ENCODE results near the gene UBE4B. TPM values are rescaled to one million over a fixed set of nuclear protein-coding genes. Genes with fewer than 3 reads are reported as not detected.

UBE4B gene
- total RNA-seq, 1 donor from 2014 or later = 47.1 TPM

- no peaks in the 10 kb centered on the region for H3K36me3 ChIP-seq (ENCODE audit: control insufficient read depth, insufficient read depth, low read length)
- H3K4me3 ChIP-seq (ENCODE audit: low read depth, low read length) = no peak overlapping the region
- no peaks in the 10 kb centered on the region for H3K27me3 ChIP-seq (ENCODE audit: control insufficient read depth, insufficient read depth, low read length)
- no peak for DNase-seq (ENCODE audit: low read depth)
- TF ChIP-seq, protein P1, sequence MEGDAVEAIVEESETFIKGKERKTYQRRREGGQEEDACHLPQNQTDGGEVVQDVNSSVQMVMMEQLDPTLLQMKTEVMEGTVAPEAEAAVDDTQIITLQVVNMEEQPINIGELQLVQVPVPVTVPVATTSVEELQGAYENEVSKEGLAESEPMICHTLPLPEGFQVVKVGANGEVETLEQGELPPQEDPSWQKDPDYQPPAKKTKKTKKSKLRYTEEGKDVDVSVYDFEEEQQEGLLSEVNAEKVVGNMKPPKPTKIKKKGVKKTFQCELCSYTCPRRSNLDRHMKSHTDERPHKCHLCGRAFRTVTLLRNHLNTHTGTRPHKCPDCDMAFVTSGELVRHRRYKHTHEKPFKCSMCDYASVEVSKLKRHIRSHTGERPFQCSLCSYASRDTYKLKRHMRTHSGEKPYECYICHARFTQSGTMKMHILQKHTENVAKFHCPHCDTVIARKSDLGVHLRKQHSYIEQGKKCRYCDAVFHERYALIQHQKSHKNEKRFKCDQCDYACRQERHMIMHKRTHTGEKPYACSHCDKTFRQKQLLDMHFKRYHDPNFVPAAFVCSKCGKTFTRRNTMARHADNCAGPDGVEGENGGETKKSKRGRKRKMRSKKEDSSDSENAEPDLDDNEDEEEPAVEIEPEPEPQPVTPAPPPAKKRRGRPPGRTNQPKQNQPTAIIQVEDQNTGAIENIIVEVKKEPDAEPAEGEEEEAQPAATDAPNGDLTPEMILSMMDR (IDR thresholded peaks at IDR 0.05; ENCODE audit: insufficient read depth, low read length, poor library complexity, severe bottlenecking) = no peak
These were observed 108.2 kb downstream of the UBE4B start for GRCh38 chr1:10140981-10141380.

- H3K36me3 ChIP-seq (ENCODE audit: control insufficient read depth, insufficient read depth, low read length) = peaks cover 1% of the 10 kb centered on the region
- TF ChIP-seq, protein P1 (IDR thresholded peaks at IDR 0.05; ENCODE audit: insufficient read depth, low read length, poor library complexity, severe bottlenecking) = no peak
These were observed 111.3 kb downstream of the UBE4B start for GRCh38 chr1:10143961-10144485.

DNA sequence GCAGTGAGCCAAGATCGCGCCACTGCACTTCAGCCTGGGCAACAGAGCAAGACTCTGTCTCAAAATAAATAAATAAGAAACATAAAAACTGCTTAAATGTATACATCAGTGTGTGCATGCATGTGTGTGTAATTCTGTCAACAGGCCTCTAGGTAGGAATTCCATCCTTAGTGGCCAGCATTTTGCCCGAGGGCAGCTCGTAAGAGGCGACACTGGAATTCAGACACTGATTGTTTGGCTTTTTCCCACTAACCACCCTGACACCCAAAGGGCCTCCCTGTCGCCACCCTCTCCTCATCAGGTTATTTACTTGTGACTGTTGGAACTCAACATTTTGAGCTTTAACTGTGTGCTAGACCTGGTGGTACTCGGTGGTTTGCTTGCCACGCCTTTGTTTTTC lies 113.6 kb downstream of the UBE4B start:
- DNase-seq (ENCODE audit: low read depth) = no peak
- Histone ChIP-seq H3K4me3 (ENCODE audit: low read depth, low read length) (no peak overlapping the region), H3K27me3 (ENCODE audit: control insufficient read depth, insufficient read depth, low read length) (no peaks in the 10 kb centered on the region), H3K36me3 (ENCODE audit: control insufficient read depth, insufficient read depth, low read length) (peaks cover 1% of the 10 kb centered on the region)
- TF ChIP-seq, protein P1 (IDR thresholded peaks at IDR 0.05; ENCODE audit: insufficient read depth, low read length, poor library complexity, severe bottlenecking) = no peak

More at GRCh38 chr1:10143961-10144485, 111.3 kb downstream of the UBE4B start:
- Histone ChIP-seq H3K27me3 (ENCODE audit: control insufficient read depth, insufficient read depth, low read length) (no peaks in the 10 kb centered on the region), H3K4me3 (ENCODE audit: low read depth, low read length) (no peak overlapping the region)
- DNase-seq (ENCODE audit: low read depth) = no peak

- TF ChIP-seq, protein P1 (IDR thresholded peaks at IDR 0.05; ENCODE audit: insufficient read depth, low read length, poor library complexity, severe bottlenecking) = no peak
- H3K36me3 ChIP-seq (ENCODE audit: control insufficient read depth, insufficient read depth, low read length) = peaks cover 1% of the 10 kb centered on the region
- H3K27me3 ChIP-seq (ENCODE audit: control insufficient read depth, insufficient read depth, low read length) = no peaks in the 10 kb centered on the region
- H3K4me3 ChIP-seq (ENCODE audit: low read depth, low read length) = no peak overlapping the region
- DNase-seq (ENCODE audit: low read depth) = no peak
These were observed 116.5 kb downstream of the UBE4B start for GRCh38 chr1:10149231-10149630.

DNA sequence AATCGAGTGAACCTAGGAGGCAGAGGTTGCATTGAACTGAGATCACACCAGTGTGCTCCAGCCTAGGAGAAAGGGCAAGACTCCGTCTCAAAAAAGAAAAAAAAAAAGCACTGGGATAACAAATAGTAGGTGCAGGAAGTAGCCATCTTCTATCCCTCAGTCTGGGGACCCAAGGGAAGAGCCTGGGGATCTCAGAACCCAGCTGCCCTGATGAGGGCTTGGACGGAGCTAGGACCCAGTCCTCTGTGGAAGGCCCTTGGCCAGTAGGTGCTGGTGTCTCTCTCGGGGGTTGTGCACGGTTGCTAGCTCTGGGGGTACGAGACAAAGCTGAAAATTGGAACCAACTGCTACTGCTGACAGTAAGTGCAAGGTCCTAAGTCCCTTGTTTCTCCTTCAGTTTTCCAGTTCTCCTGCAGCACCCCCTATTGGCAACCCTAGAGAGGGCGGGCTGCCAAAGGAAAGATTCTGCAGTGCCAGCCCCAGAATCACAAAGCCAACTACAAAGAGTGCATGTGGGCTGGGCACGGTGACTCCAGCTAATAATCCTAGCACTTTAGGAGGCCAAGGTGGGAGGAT lies 120.0 kb downstream of the UBE4B start:
- Histone ChIP-seq H3K27me3 (ENCODE audit: control insufficient read depth, insufficient read depth, low read length) (no peaks in the 10 kb centered on the region), H3K36me3 (ENCODE audit: control insufficient read depth, insufficient read depth, low read length) (no peaks in the 10 kb centered on the region), H3K4me3 (ENCODE audit: low read depth, low read length) (no peak overlapping the region)
- no peak for DNase-seq (ENCODE audit: low read depth)
- TF ChIP-seq, protein P1 (IDR thresholded peaks at IDR 0.05; ENCODE audit: insufficient read depth, low read length, poor library complexity, severe bottlenecking) = peak; percentile 77
